H1 (cell line): ENCODE measurements around the gene TSHZ2. TPM values are rescaled to one million over a fixed set of nuclear protein-coding genes. Genes with fewer than 3 reads are reported as not detected.

Experiments used
- CTCF ChIA-PET: fragments of 300-600 bp; sonication (Branson Sonifier 250); formaldehyde crosslinking; loops from one replicate; lab custom pipeline; 2021; ENCODE audit not compliant: partially characterized antibody; lab: Charles Lee
- POLR2A ChIA-PET: fragments of 300-600 bp; sonication (Branson Sonifier 250); formaldehyde crosslinking; loops from one replicate; lab custom pipeline; 2021; ENCODE audit warnings: inconsistent platforms; ENCODE audit not compliant: partially characterized antibody; lab: Charles Lee
- DNase-seq, 2 experiments: peaks; one replicate each; pipeline versions ENCODE4 v3.0.0 to v3.0.0-alpha.2; 2010 to 2022; ENCODE audit warnings: low spot score in 2 of 2, low read depth in 1 of 2, mixed read lengths in 1 of 2
- FAIRE-seq: peaks from 2 replicates; lab custom pipeline; 2011; peaks lifted over from hg19 to GRCh38; lab: Jason Lieb, UNC
- H2AFZ ChIP-seq: 2 replicates; pipeline ENCODE4 v1.8.1; 2012; ENCODE audit warnings: low read length, inconsistent platforms
- H2AK5ac ChIP-seq: 2 replicates; pipeline ENCODE4 v1.6.1; 2013; ENCODE audit warnings: low read depth, low read length
- H2BK120ac ChIP-seq: replicated peaks from 2 replicates; pipeline ENCODE3; 2013; ENCODE audit warnings: low read depth, low read length, inconsistent platforms
- H2BK12ac ChIP-seq: 2 replicates; pipeline ENCODE4 v1.6.1; 2013; ENCODE audit warnings: low read depth, low read length
- H2BK15ac ChIP-seq: 2 replicates; pipeline ENCODE4 v1.6.1; 2013; ENCODE audit warnings: low read length
- H2BK20ac ChIP-seq: 2 replicates; pipeline ENCODE4 v1.6.1; 2013; ENCODE audit warnings: low read length
- H2BK5ac ChIP-seq: 2 replicates; pipeline ENCODE4 v1.6.1; 2013; ENCODE audit warnings: low read depth, low read length
- H3K14ac ChIP-seq: 2 replicates; pipeline ENCODE4 v1.6.1; 2013; ENCODE audit warnings: inconsistent platforms; ENCODE audit not compliant: insufficient read length
- H3K18ac ChIP-seq: 2 replicates; pipeline ENCODE4 v1.6.1; 2013; ENCODE audit warnings: low read length; ENCODE audit errors: extremely low read depth
- H3K23ac ChIP-seq: 2 replicates; pipeline ENCODE4 v1.6.1; 2013; ENCODE audit warnings: inconsistent platforms; ENCODE audit not compliant: insufficient read length
- H3K23me2 ChIP-seq: 2 replicates; pipeline ENCODE4 v1.6.1; 2013; ENCODE audit warnings: low read depth, low read length
- H3K27ac ChIP-seq: 2 replicates; pipeline ENCODE4 v1.6.1; 2011; ENCODE audit warnings: low read depth, low read length, inconsistent platforms
- H3K27me3 ChIP-seq, 4 experiments: replicated peaks in 1 of 4; 1 replicate in 1 of 4; 2 replicates in 3 of 4; pipeline versions ENCODE4 v1.6.1 to v1.8.1; 2011 to 2013; ENCODE audit warnings: low read length in 3 of 4, mild to moderate bottlenecking in 3 of 4, inconsistent platforms in 2 of 4, mixed read lengths in 2 of 4, moderate library complexity in 1 of 4; ENCODE audit not compliant: control insufficient read depth in 3 of 4, insufficient read depth in 3 of 4; ENCODE audit errors: extremely low read depth in 1 of 4
- H3K36me3 ChIP-seq, 4 experiments: 2 replicates each; pipeline versions ENCODE4 v1.6.1 to v1.8.1; 2011 to 2013; ENCODE audit warnings: mild to moderate bottlenecking in 4 of 4, low read length in 3 of 4, moderate library complexity in 2 of 4, control low read depth in 1 of 4, inconsistent platforms in 1 of 4; ENCODE audit not compliant: insufficient read depth in 4 of 4, control insufficient read depth in 2 of 4
- H3K4ac ChIP-seq: replicated peaks from 2 replicates; pipeline ENCODE3; 2013; ENCODE audit warnings: low read length, low read depth, mixed read lengths, inconsistent platforms; ENCODE audit not compliant: insufficient read length
- H3K4me1 ChIP-seq, 4 experiments: replicated peaks in 1 of 4; 1 replicate in 1 of 4; 2 replicates in 3 of 4; pipeline versions ENCODE4 v1.6.1 to v1.8.1; 2011 to 2013; ENCODE audit warnings: low read length in 3 of 4, inconsistent platforms in 2 of 4, mixed read lengths in 1 of 4; ENCODE audit not compliant: insufficient read depth in 4 of 4, control insufficient read depth in 3 of 4
- H3K4me2 ChIP-seq, 2 experiments: 2 replicates each; pipeline versions ENCODE4 v1.6.1 to v1.8.1; 2011 to 2013; ENCODE audit warnings: low read depth in 2 of 2, low read length in 2 of 2, control low read depth in 1 of 2, inconsistent platforms in 1 of 2, mild to moderate bottlenecking in 1 of 2; ENCODE audit not compliant: insufficient read depth in 1 of 2
- H3K4me3 ChIP-seq, 4 experiments: fragments of 200-600, 300-600 bp in 1 of 4; sonication (generic), shearing (Covaris generic), sonication (Bioruptor Twin) in 1 of 4; 2 replicates each; pipeline versions ENCODE4 v1.5.1 to v1.8.1; 2011 to 2016; ENCODE audit warnings: low read length in 4 of 4, low read depth in 3 of 4, control low read depth in 2 of 4, inconsistent platforms in 2 of 4, mild to moderate bottlenecking in 2 of 4, mixed read lengths in 1 of 4, moderate library complexity in 1 of 4; ENCODE audit not compliant: insufficient read depth in 2 of 4; ENCODE audit errors: extremely low read depth in 1 of 4
- H3K56ac ChIP-seq: replicated peaks from 2 replicates; pipeline ENCODE3; 2013; ENCODE audit warnings: low read depth, mild to moderate bottlenecking, mixed read lengths, low read length, inconsistent platforms; ENCODE audit not compliant: insufficient read length
- H3K79me1 ChIP-seq: 2 replicates; pipeline ENCODE4 v1.6.1; 2013; ENCODE audit warnings: low read depth, low read length, control low read depth
- H3K79me2 ChIP-seq, 2 experiments: 2 replicates each; pipeline versions ENCODE4 v1.6.1 to v1.8.1; 2012 to 2013; ENCODE audit warnings: low read length in 2 of 2, mild to moderate bottlenecking in 2 of 2, inconsistent platforms in 1 of 2; ENCODE audit not compliant: insufficient read depth in 2 of 2, control insufficient read depth in 1 of 2
- H3K9ac ChIP-seq, 4 experiments: replicated peaks in 1 of 4; 1 replicate in 1 of 4; 2 replicates in 3 of 4; pipeline versions ENCODE4 v1.6.1 to v1.8.1; 2011 to 2013; ENCODE audit warnings: low read depth in 3 of 4, low read length in 3 of 4, control low read depth in 2 of 4, mild to moderate bottlenecking in 2 of 4, moderate library complexity in 2 of 4, inconsistent platforms in 1 of 4; ENCODE audit errors: extremely low read depth in 1 of 4
- H3K9me3 ChIP-seq, 2 experiments: 2 replicates each; pipeline versions ENCODE4 v1.6.1 to v1.8.1; 2012 to 2013; ENCODE audit warnings: mild to moderate bottlenecking in 2 of 2, moderate library complexity in 2 of 2, control low read depth in 1 of 2, inconsistent platforms in 1 of 2, low read depth in 1 of 2, low read length in 1 of 2, mixed read lengths in 1 of 2; ENCODE audit not compliant: insufficient read depth in 2 of 2
- H4K20me1 ChIP-seq, 2 experiments: replicated peaks in 1 of 2; 2 replicates each; pipeline versions ENCODE3 to v1.8.1; 2011 to 2013; ENCODE audit warnings: inconsistent platforms in 2 of 2, low read length in 2 of 2, mild to moderate bottlenecking in 1 of 2; ENCODE audit not compliant: insufficient read depth in 2 of 2, control insufficient read depth in 1 of 2
- H4K5ac ChIP-seq: 2 replicates; pipeline ENCODE4 v1.6.1; 2013; ENCODE audit warnings: low read length, low read depth, mixed read lengths, inconsistent platforms; ENCODE audit not compliant: insufficient read length
- H4K8ac ChIP-seq: 2 replicates; pipeline ENCODE4 v1.8.0; 2013; ENCODE audit warnings: mild to moderate bottlenecking, moderate library complexity, low read length, inconsistent platforms; ENCODE audit not compliant: insufficient read depth; ENCODE audit errors: extremely low read depth
- H4K91ac ChIP-seq: replicated peaks from 2 replicates; pipeline ENCODE3; 2013; ENCODE audit warnings: low read length, mixed read lengths, inconsistent platforms; ENCODE audit not compliant: insufficient read length
- CEBPB ChIP-seq: IDR thresholded peaks from 2 replicates; pipeline ENCODE4 v1.6.1; 2012; ENCODE audit warnings: low read depth, low read length
- CHD2 ChIP-seq: IDR thresholded peaks from 2 replicates; pipeline ENCODE4 v1.6.1; 2012; ENCODE audit warnings: low read length, improper control_type of control experiment
- CREB1 ChIP-seq: IDR thresholded peaks from 2 replicates; pipeline ENCODE4 v1.6.1; 2012; ENCODE audit warnings: inconsistent platforms
- CTCF ChIP-seq, 3 experiments: IDR thresholded peaks; 1 replicate in 2 of 3; 2 replicates in 1 of 3; pipeline versions ENCODE4 v1.5.1 to v1.6.1; 2011; ENCODE audit warnings: low read length in 3 of 3, mild to moderate bottlenecking in 3 of 3, inconsistent platforms in 2 of 3, low read depth in 1 of 3, moderate library complexity in 1 of 3; ENCODE audit not compliant: insufficient read depth in 1 of 3; ENCODE audit errors: control extremely low read depth in 1 of 3
- EZH2 ChIP-seq: fragments of 200-600 bp; sonication (generic); IDR thresholded peaks from 2 replicates; pipeline ENCODE4 v1.7.1; 2012; ENCODE audit warnings: low read depth, mild to moderate bottlenecking, moderate library complexity, low read length, inconsistent platforms; ENCODE audit not compliant: severe bottlenecking
- FOSL1 ChIP-seq: IDR thresholded peaks from 2 replicates; pipeline ENCODE4 v1.6.1; 2011; ENCODE audit warnings: mild to moderate bottlenecking, low read depth, low read length, moderate library complexity; ENCODE audit not compliant: insufficient read depth
- GABPA ChIP-seq: IDR thresholded peaks from 2 replicates; pipeline ENCODE4 v1.6.1; 2011; ENCODE audit warnings: mild to moderate bottlenecking, low read length, moderate library complexity, borderline replicate concordance; ENCODE audit not compliant: insufficient read depth
- HDAC2 ChIP-seq, 2 experiments: fragments of 300-600 bp in 1 of 2; sonication (generic) in 1 of 2; IDR thresholded peaks; 2 replicates each; pipeline ENCODE4 v1.6.1; 2011 to 2012; ENCODE audit warnings: low read depth in 2 of 2, low read length in 2 of 2, mild to moderate bottlenecking in 2 of 2, moderate library complexity in 2 of 2, borderline replicate concordance in 1 of 2, inconsistent platforms in 1 of 2
- KDM4A ChIP-seq: IDR thresholded peaks from one replicate; pipeline ENCODE4 v1.7.1; 2012; ENCODE audit warnings: low read depth, mild to moderate bottlenecking, moderate library complexity, low read length, inconsistent platforms; ENCODE audit not compliant: severe bottlenecking
- RXRA ChIP-seq: IDR thresholded peaks from 2 replicates; pipeline ENCODE4 v1.6.1; 2011; ENCODE audit warnings: low read depth, mild to moderate bottlenecking, low read length, moderate library complexity; ENCODE audit not compliant: insufficient read depth
- SIX5 ChIP-seq: IDR thresholded peaks from 2 replicates; pipeline ENCODE4 v1.6.1; 2011; ENCODE audit warnings: mild to moderate bottlenecking, low read depth, low read length
- TAF1 ChIP-seq: IDR thresholded peaks from 2 replicates; pipeline ENCODE4 v1.6.1; 2011; ENCODE audit warnings: mild to moderate bottlenecking, low read depth, low read length
- TBP ChIP-seq: IDR thresholded peaks from 2 replicates; pipeline ENCODE4 v1.6.1; 2011; ENCODE audit warnings: low read depth, low read length, improper control_type of control experiment
- WGBS, 2 experiments: shearing (Covaris generic) in 1 of 2; methylation state at CpG; one replicate each; pipeline versions ENCODE4 v1.1.6 to v1.1.7; 2013 to 2015; ENCODE audit warnings: low lambda C conversion rate in 2 of 2, mixed read lengths in 2 of 2, inconsistent platforms in 1 of 2, low coverage in 1 of 2, missing lambda C conversion rate in 1 of 2; ENCODE audit not compliant: insufficient replicate concordance in 2 of 2, insufficient coverage in 1 of 2, insufficient read length in 1 of 2; ENCODE audit errors: extremely low coverage in 1 of 2, missing lambda C conversion rate in 1 of 2; 5-methylcytosine and 5-hydroxymethylcytosine counted together
- polyA plus RNA-seq, 7 experiments: library from polyadenylated mRNA; depleted of rRNA in 3 of 7; stranded (reverse) in 5 of 7; unstranded in 2 of 7; fragments of >200 nt in 5 of 7; fragments of 200-250 nt in 2 of 7; gene quantifications; 1 replicate in 5 of 7; 2 replicates in 1 of 7; 4 replicates in 1 of 7; pipeline versions ENCODE4 v1.2.1 to v1.2.3, GENCODE V29; 2011 to 2013; ENCODE audit warnings: missing spikeins in 2 of 7, mixed read lengths in 2 of 7
- total RNA-seq: library from RNA; stranded (reverse); fragmentation: NEBNext Ultra II Directional; extraction: Animal tissue kit (Norgen Biotek cat#: 25700); gene quantifications from 2 replicates; pipeline ENCODE4 v1.2.1, GENCODE V29; 2021

The TSHZ2 gene
- total and polyA plus RNA-seq, 2 of the 8 experiments (the other 6 are each of a cell fraction or from before 2014, with no cell fraction given): 0.14 to 0.30 TPM

DNA sequence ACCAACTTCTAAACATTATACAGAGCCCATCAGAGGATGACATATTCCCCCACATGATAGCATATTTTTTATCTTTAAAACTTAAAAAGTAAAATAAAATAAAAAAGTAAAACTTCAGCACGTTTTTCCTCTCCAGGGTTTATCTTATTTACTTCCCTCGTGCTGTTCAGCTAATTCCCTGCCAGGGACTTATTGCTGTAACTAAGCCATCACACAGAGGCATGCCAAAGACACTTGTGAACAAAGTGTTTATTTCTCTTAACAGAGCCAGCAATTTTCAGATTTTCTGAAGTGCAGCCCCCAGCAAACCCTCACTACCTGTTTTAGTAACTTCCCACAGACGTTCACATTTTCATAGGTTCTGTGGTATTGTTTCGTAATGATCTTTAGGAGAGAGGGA, 327.7 kb downstream of the TSHZ2 start:
- H3K23me2 ChIP-seq: no peaks in the 10 kb centered on the region
- H2BK15ac ChIP-seq: no peak overlapping the region
- FAIRE-seq (no peak), DNase-seq (no peak)
- no peak overlapping the region for H3K9ac ChIP-seq
- no peak overlapping the region for H2BK20ac ChIP-seq
- no peaks in the 10 kb centered on the region for H3K4me1 ChIP-seq
- no peak overlapping the region for H3K56ac ChIP-seq
- no peak overlapping the region for H3K4ac ChIP-seq
- no peaks in the 10 kb centered on the region for H3K27me3 ChIP-seq
- H3K23ac ChIP-seq: no peak overlapping the region
- no peaks in the 10 kb centered on the region for H4K20me1 ChIP-seq
- no peak overlapping the region for H3K27ac ChIP-seq
- CTCF ChIA-PET: no interaction called here
- H4K5ac ChIP-seq: no peak overlapping the region
- POLR2A ChIA-PET: no interaction called here
- no peak overlapping the region for H2BK12ac ChIP-seq
- H3K18ac ChIP-seq: no peak overlapping the region
- H2AFZ ChIP-seq: no peak overlapping the region
- H3K14ac ChIP-seq: no peak overlapping the region
- H3K4me2 ChIP-seq: no peak overlapping the region
- no peak overlapping the region for H2AK5ac ChIP-seq
- H3K4me3 ChIP-seq: no peak overlapping the region
- no peaks in the 10 kb centered on the region for H3K9me3 ChIP-seq
- no peak overlapping the region for H2BK5ac ChIP-seq
- WGBS, 2 experiments: 69% methylated on average over 4 of the region's 4 CpGs; no CpG with 5 or more reads in 1 of the 2 experiments
- H3K36me3 ChIP-seq: no peaks in the 10 kb centered on the region
- H2BK120ac ChIP-seq: no peak overlapping the region
- H4K8ac ChIP-seq: no peak overlapping the region
- H4K91ac ChIP-seq: no peak overlapping the region
- no peaks in the 10 kb centered on the region for H3K79me2 ChIP-seq
- H3K79me1 ChIP-seq: no peaks in the 10 kb centered on the region
- TF ChIP-seq KDM4A (no peak), FOSL1 (no peak), RXRA (no peak), SIX5 (no peak), CHD2 (no peak), CREB1 (no peak), HDAC2 (IDR thresholded peaks at IDR 0.05; ENCODE audit: borderline replicate concordance in 1 of 2, low read depth in 2 of 2, low read length in 2 of 2) (no peak), CEBPB (no peak), TAF1 (no peak), GABPA (no peak), CTCF (IDR thresholded peaks at IDR 0.05; ENCODE audit: control extremely low read depth in 1 of 3, insufficient read depth in 1 of 3, low read depth in 1 of 3, low read length in 3 of 3) (no peak), EZH2 (no peak), TBP (no peak)
